Measurements from ENCODE around the gene ACOT12.
A peak's percentile ranks its signal among the peaks of the same experiment; 100 is the strongest.

ACOT12 gene

DNA sequence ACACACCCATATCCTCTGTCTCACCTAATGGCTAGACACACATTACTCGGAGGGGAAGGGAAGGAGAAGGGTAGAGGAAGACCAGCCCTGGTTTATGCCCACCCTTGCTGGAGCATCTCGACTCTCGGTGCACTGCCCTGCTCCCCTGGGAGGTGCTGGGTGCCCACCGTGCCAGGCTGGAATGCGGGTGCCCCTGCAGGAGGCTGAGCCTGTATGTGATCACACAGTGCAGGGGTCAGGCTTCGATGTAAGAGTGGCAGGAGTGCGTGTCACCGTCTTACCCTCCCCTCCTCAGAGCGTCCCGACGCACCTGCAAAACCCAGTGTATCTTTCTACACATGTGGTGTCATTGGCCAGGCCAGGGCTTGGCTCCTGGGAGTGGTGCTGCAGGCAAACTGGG lies 7.3 kb upstream of the ACOT12 start:
- no peak for DNase-seq

DNA sequence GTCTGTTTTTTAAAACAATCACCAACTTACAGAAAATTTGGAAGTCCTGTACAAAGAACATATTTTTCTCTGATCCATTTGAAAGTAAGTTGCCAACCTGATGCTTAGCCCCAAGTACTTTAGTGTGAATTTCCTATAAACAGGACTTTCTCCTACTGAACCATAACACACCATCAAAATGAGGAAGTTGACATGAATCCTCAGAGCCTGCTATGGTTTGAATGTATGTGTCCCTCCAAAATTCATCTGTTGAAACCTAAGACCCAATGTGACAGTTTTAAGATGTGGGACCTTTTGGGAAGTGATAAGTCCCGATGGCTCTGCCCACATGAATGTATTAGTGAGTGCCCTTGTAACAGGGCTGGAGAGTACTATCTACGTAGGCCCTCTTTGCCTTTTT lies 6.4 kb upstream of the ACOT12 start:
- DNase-seq: no peak

DNA sequence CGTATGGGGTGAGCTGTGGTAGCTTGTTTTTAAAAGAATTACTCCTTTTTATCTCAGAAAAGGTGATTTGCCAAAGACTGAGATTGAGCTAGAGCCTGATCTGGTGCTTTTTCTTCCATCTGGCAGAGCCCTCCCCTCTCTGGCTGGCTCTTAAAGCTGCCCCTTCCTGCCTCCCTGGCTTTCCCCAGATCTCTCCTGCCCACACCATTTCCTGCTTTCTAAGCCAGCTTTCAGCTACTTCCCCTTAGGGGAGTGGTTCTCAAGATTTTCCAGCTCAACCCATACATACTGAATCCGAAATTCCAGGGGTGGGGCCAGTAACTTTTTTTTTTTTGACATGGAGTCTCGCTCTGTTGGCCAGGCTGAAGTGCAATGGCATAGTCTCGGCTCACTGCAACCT lies 4.8 kb upstream of the ACOT12 start:
- DNase-seq: no peak

DNA sequence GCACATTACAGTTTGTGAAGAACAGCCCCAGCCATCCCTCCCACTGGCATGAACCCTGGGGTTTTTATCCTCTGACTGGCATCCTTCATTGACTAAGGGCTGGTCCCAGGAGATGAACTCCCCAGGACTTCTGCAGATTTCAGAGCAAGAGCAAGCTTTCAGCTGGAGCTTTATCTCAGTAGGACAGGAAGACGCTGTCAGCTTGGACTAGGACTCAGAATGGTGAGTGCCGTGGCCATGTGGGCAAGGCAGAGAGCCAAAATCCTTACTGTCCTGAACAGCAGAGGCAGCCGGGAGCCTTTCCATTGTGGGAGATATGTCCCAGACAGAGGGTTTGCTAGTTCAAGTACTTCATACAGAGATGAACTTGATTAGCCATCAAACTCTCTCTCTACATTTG lies 3.2 kb upstream of the ACOT12 start:
- DNase-seq: peak in 1 of 56 donors; percentile 1

DNA sequence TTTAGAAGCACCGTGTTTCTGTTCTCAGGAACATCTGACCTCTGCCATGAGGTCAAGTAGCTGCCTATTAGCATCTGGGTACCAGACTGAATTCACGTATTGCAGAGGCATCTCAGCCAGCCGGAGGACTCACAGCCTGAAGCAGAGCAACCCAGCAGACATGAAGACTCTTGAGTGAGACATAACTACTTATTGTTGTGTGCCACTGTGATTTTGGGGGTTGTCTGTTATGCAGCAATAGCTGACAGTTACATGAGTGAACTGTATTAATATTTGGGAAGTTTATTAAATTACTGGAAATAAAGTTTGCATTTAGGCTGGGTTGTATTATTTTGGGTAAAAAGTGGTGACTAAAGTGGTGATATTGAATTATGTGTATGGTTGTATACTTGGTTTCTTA lies 1.3 kb upstream of the ACOT12 start:
- no peak for DNase-seq

DNA sequence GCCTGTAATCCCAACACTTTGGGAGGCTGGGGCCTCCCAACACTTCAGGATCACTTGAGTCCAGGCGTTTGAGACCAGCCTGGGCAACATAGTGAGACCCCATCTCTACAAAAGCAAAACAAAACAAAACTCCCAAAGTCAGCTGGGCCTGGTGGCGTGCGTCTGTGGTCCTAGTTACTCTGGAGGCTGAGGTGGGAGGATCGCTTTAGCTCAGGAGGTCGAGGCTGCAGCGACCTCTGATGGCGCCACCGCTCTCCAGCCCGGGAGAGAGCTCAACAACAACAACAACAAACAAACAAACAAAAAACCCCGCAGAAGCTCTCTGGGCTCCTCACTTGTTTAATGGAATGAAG lies 528 bp downstream of the ACOT12 start:
- no peak for DNase-seq

DNA sequence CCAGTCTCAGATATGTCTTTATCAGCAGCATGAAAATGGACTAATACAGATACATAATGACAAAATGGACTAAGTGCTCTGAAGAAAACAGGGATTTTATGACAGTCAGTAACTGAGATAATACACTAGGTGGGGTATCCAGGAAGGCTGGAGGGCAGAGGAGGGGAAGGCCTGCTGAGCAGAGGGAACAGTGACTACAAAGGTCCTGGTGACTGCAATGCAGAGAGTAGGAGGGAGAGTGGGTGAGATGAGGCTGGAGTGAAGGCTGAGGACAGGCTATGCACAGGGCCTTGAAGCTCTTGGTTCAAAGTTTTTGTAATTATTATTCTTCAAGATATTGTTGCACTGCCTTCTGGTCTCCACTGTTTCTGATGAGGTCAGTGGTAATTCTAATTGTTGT lies 4.9 kb downstream of the ACOT12 start:
- no peak for DNase-seq

DNA sequence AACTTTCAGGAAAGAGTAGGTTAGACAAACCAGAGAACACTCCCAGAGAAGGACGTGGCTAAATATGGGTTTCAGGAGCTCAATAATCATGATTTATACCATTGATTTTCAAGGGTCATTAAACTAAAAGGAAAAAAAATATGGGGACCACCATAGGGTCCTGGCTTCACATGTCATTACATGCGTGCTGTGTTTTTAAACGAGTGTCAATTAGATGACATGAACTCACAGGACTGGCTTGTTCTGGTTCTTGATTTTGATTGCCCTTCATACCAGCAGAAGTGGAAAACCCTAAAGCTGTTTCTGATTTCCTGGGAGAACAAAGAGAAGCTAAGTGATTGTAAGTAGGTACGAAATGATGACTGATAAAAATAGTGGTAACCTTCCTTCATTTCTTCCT lies 5.8 kb downstream of the ACOT12 start:
- DNase-seq: no peak

DNA sequence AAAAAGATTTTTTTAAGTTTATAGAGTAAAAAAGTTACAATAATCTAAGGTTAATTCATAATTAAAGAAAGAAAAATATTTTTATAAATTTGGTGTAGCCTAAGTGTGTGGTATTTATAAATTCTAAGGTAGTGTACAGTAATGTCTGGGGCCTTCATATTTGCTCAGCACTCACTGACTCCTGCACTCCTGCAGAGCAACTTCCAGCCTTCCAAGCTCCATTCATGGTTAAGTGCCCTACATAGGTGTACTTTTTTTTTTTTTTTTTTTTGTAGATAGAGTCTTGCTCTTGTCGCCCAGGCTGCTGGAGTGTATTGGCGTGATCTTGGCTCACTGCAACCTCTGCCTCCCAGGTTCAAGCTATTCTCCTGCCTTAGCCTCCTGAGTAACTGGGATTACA lies 10.1 kb downstream of the ACOT12 start:
- DNase-seq: no peak

DNA sequence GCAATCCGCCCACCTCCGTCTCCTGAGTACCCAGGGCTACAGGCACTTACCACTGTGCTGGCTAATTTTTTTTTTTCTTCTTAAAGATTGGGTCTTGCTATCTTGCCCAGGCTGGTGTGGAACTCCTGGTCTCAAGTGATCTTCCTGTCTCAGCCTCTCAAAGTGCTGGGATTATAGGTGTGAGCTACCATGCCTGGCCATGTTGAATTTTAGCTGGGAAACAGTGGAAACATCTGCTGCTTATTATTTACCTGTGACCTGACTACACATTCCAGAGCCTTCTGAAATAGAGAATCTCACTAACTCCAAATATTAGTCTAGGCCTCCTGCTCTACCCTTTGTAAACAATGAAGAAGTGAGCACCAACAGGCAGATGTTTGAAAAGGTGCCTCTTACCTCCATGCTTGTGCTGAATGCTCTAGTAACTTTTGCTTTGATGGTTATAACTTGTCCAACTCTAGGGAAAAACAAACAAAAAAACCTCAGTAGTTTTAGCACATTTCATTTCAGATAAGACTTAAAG lies 22.5 kb downstream of the ACOT12 start:
- no peak for DNase-seq

DNA sequence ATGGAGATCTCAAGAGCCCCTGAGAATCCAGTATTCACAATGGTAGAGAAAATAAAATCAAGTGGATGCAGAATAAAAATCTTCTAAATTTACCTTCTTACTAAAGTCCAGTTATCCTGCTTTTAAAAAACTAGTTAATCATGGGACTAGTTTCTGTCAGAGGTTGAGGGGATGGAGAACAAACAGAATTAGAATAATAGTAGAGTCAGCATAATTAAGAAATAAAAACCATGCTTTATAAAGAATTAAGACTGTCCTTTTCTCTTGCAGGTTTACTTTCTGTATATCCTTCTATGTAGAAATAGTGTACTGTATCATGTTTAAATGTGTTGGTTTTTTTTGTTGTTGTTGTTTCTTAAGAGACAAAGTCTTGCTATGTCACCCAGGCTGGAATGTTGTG lies 23.0 kb downstream of the ACOT12 start:
- DNase-seq: no peak

DNA sequence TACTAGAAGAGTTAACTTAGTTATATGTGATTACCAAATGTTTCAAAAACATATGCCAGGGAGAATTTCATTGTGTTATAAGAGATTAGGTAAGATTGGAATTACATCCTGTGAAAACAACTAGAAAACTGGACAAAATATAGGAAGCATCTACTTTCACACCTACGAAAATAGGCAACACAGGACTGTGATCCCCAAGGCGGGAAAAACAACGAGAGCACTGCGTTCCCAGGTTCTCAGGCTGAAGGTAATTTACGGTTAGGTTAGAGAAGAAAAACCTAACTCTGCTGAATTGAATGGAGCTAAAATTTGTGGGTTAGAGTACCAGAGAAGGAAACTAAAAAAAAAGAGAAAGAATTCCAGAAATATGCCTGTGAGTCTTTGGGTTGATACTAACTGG lies 28.4 kb downstream of the ACOT12 start:
- DNase-seq: no peak

DNA sequence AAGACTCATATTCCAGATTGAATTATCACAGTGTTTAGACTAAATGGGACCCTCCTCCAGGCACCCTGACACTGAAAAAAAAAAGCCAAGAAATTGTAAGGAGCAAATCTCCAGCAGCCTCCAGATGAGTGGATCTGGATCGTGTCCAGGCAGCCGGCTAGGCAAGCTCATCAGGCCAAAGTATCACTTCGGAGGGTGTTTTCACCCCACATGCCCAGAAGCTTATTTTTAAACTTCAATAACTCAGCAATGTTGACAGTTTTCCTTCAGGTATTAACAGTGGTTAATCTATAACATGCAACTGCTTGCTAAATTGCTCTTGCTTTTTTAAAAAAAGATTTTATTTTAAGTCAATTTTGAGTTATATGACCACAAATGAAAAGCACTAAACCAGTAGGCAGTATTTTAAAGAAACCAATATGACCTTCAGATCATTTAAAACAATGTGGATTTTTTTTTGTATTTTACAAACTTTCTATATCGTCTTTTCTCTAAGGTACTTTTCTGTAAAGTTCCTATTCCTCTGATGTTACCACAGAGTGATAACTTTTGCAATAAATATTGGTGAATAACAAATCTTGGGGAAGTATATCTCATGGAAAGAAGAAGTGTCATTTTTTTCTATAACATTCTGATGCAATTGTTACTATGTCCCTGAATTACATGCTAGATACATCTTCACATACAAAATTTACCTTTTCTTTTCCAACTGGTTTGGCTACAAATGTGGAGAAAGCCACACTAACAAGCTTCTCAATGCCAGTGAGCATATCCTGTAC lies 30.7 kb downstream of the ACOT12 start:
- DNase-seq: no peak

DNA sequence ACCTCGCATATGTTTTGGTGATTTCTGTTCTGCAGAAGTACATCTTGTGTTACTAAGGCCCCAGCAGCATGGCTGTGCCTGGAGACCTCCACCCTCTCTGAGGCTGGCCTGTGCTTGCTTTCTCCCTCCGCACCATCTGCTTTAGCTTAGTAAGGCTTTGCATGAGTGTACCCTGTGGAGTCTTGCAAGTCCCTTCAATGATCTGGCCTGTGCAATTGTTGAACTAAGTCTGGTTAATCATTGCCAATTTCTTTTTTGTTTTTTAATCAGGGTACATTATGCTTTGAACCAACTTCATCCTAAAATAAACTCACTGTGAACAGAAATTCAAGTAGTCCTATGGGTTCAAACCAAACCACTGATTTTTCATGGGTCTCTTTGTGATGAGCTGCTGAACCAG lies 32.3 kb downstream of the ACOT12 start:
- DNase-seq: no peak

DNA sequence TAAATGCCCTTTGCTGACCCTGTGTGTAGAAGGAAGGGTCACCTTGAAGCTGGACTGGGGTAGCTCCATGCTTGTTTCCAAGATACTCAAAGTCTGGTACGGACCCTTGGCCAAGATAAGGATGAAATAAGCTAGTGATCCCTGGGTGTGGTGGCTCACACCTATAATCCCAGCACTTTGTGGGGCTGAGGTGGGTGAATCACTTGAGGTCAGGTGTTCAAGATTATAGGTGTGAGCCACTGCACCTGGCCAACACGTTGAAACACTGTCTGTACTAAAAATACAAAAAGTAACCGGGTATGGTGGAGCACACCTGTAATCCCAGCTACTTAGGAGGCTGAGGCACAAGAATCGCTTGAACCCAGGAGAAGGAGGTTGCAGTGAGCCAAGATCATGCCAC lies 33.3 kb downstream of the ACOT12 start:
- no peak for DNase-seq

DNA sequence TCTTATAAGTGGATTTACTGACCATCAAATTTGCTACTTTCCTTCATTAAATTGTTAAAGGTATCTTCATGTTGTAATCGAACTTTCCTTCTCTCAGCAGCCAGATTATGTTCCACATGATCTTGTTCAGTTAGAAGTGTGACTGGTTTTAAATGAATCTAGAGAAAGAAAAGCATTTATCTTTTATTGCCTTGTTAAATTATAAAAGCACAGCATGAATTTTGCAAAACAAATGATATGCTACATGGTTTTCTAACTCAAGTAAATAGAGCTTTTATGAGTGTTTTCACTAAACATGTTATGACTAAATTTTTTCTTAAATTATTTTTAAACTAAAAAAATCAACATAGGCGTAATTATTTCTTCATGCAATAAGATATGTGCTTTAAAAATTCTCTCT lies 34.1 kb downstream of the ACOT12 start:
- no peak for DNase-seq

DNA sequence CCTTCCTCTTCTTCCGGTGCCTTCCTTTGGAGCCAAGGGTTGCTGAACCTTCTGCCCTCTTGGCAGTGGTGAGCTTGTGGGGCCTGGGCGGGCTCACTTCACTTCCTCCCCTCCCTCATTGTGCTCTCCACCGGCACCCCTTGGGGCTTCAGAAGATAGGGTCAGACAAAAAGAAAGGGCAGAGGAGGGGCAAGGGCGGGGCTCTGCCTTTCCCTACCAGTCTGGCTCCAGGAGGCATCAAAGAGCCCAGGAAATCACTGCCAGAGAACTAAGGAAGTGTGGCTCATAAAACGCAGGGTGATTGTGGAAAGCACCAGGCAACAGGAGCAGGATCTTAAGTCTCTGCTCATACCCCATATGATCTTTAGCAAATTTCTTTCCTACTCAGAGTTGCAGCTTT lies 34.8 kb downstream of the ACOT12 start:
- no peak for DNase-seq

DNA sequence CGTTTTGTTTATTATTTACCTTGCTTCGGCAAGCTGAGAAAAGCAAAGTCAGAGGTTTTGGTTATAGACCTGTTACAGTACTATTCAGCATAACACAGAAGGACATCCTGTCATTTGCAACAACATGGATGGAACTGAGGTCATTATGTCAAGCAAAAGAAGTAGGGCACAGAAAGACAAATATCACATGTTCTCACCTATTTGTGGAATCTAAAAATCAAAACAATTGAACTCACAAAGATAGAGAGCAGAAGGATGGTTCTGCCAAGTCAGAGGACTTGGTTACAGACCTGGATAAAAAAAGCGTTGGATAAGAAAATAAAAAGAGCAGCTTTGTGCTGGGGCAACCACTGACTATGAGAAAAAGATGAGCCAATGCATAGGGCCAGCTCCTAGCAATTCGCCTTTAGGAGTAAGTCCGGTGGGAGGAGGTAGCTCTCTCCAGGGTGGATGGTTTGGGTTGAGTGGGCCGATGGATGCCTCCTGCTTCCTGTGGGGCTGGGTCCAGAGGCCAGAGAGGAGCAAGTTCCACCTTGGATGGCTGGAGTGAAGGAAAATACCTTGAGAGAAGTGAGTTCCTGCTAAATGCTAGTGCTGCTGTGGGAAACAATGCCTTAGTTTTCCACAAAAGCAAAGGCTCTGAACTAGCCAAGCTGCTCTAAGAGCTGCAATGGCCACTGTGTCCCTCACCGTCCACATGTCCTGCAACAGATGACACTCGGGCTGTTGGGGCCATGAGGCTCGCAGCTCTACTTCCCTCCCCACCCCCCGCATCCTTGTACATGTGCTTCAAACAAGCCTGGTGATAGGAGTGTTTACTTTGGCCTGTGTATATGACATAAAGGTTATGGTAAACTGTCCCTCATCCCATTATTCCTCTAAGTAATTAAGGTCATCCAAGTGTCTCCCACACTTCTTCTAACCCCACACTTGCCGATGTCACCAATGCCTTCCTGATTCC lies 38.4 kb downstream of the ACOT12 start:
- DNase-seq: no peak

DNA sequence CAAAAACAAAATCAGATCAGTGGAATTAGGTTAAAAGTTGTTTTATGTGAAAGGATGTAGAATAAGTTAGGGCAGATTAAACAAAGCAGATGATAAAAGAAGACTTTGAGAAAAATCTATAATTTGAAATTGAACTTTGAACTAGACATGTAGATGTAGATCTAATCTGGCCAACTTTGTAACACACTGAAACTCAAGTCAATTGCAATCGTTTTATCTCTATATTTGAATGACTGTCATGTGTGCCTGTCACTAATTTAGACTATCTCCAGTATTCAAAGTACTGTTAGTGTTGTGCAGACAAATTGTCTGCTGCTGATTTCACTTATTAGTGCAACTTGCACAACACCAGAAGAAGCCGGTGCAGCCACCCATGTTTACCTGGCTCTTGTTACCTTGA lies 39.8 kb downstream of the ACOT12 start:
- no peak for DNase-seq

DNA sequence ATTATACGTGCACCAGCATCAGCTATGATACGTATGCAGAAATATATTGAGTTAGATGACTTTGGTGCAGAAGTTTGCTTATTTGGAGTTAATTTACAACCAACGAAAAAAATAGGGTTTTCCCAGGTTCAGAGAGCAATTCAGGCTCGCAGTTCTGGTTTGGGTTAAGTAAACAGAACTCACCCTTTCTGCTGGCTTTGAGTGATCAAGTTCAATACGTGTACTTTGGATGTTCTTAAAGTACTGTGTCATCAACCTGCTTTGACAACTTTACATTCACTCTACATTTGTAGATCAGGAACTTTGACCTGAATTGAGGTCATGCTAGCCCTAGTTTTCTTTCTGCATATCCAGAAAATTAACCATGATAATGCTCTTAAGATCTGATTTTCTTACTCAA lies 40.7 kb downstream of the ACOT12 start:
- DNase-seq: no peak

DNA sequence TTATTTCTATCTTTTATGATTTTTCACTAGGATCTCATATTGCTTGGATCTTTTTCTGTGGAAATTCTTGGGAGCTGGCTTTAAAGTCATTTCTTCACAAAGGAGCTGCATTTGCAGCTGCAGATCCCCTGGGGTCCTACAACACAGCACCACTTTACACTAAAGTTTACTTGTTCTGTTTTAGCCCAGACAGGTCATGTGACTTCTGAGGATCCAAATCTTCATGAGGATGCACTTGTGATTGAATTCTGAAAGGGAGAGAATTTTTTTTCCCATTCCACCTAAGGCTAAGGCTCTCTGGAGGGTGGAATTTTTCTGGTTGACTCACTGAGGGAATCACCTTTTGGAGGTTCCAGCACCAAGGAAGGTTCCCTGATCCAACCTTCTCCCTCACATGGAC lies 43.4 kb downstream of the ACOT12 start:
- no peak for DNase-seq

DNA sequence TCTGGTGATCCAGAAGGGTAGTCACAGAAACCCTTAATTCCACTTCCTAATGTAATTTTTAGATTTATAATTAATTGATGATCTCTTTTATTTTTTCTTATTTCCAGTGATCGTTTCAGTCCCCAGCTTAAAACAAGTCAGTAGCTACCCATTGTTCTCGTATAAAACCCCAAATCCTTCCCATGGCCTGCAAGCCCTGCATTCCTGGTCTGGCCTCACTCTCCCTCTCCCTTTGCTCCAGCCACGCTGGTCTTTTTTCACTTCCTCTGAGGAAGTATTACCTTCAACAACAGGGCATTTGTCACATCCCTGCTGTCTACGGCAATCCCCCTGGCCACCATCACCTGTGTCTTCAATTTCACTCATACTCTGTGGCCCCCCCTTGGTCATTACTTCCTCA lies 44.8 kb downstream of the ACOT12 start:
- no peak for DNase-seq

Measured in amygdala (tissue), 56 donors.